Iris pigment epithelial cell (primary cell): Measurements from ENCODE around the gene IKZF2.
A peak's percentile ranks its signal among the peaks of the same experiment; 100 is the strongest.

Source experiments
- DNase-seq: peaks from one replicate; pipeline ENCODE4 v3.0.0-alpha.2; 2011; ENCODE audit warnings: low read depth

IKZF2 gene

GRCh38 chr2:212959471-212960117, 191.8 kb downstream of the IKZF2 start:
- DNase-seq, result no peak

GRCh38 chr2:212958757-212959295, 192.6 kb downstream of the IKZF2 start:
- peak; percentile 70 for DNase-seq

GRCh38 chr2:212958133-212958532, 193.3 kb downstream of the IKZF2 start:
- no peak for DNase-seq

- no peak for DNase-seq
Measured at GRCh38 chr2:212957624-212958023, 193.8 kb downstream of the IKZF2 start.

- no peak for DNase-seq
Measured at GRCh38 chr2:212956665-212957607, 194.5 kb downstream of the IKZF2 start.

- DNase-seq, result no peak
Measured at GRCh38 chr2:212953170-212953920, 198.1 kb downstream of the IKZF2 start.

- DNase-seq, result no peak
Measured at GRCh38 chr2:212949786-212950185, 201.6 kb downstream of the IKZF2 start.
